ENCODE results near the gene PSMD14.
"Not testable (repeated sequence)": the region's sequence is repeated elsewhere in the genome, so short reads cannot be mapped to it uniquely, and the experiment has no call there.

Gene PSMD14

DNA sequence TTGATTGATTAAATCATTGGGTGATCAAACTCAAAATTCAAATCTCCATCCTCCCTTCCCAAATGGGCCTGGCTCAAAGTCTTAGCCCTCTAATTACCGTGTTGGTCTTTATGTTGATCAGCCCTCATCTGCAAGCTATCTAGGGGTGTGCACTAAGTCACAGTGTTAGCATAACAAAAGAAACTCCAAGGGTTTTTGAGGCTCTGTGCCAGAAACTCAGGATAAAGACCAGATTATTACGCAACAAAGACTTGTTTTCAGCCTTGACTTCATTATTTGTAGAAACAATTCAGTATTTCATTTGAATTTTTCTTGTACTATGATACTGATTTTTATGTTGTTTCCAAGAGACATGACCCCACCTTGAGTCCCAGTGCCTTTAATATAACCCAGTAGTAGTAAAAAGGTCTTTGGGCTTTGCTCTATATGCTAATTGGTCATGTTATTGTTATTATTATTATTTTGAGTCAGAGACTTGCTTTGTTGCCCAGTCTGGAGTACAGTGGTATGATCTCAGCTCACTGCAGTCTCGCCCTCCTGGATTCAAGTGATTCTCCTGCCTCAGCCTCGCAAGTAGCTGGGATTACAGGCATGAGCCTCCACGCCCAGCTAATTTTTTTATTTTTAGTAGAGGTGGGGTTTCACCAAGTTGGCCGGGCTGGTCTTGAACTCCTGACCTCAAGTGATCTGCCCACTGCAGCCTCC, 13.9 kb downstream of the PSMD14 start:
- no peak for DNase-seq (ENCODE audit: low read depth)
- TF ChIP-seq, protein P1, sequence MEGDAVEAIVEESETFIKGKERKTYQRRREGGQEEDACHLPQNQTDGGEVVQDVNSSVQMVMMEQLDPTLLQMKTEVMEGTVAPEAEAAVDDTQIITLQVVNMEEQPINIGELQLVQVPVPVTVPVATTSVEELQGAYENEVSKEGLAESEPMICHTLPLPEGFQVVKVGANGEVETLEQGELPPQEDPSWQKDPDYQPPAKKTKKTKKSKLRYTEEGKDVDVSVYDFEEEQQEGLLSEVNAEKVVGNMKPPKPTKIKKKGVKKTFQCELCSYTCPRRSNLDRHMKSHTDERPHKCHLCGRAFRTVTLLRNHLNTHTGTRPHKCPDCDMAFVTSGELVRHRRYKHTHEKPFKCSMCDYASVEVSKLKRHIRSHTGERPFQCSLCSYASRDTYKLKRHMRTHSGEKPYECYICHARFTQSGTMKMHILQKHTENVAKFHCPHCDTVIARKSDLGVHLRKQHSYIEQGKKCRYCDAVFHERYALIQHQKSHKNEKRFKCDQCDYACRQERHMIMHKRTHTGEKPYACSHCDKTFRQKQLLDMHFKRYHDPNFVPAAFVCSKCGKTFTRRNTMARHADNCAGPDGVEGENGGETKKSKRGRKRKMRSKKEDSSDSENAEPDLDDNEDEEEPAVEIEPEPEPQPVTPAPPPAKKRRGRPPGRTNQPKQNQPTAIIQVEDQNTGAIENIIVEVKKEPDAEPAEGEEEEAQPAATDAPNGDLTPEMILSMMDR (IDR thresholded peaks at IDR 0.05; ENCODE audit: insufficient read depth, low read depth, low read length, missing control alignments) = no peak
- H3K4me3 ChIP-seq (ENCODE audit: low read depth, low read length) = no peak overlapping the region

- no peak overlapping the region for H3K4me3 ChIP-seq (ENCODE audit: low read depth, low read length)
- DNase-seq (ENCODE audit: low read depth) = no peak
- TF ChIP-seq, protein P1 (IDR thresholded peaks at IDR 0.05; ENCODE audit: insufficient read depth, low read depth, low read length, missing control alignments) = no peak
These were observed 16.7 kb downstream of the PSMD14 start for GRCh38 chr2:161324876-161325275.

GRCh38 chr2:161327582-161327981, 19.4 kb downstream of the PSMD14 start:
- H3K4me3 ChIP-seq (ENCODE audit: low read depth, low read length) = no peak overlapping the region
- no peak for DNase-seq (ENCODE audit: low read depth)
- TF ChIP-seq, protein P1 (IDR thresholded peaks at IDR 0.05; ENCODE audit: insufficient read depth, low read depth, low read length, missing control alignments) = no peak

DNA sequence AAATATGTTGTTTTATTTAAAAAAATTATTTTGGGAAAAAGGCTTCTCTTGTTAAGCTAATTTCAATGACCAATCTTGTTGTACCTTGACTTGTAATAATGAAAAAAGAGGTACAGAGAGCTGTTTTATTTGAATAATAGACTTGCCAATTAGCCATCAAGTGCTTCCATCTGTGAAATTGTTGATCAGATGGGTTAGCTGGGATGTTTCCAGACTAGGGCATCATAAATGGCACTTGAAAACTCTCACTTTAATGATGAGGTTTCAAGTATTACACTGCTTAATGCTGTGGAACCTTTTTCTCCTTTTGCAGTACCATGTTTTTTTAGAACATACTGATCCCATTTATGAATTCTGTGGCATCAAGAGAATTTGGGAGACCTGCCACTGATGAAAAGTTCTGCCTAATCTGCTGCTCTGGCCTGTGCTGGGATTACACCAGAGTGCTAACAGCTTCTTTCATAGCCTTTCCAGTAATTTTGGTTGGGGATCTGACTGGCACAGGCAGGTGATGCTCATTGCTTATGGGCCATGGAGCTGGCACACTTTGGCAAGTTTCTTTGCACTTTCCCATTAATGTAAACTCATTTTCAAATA, 24.2 kb downstream of the PSMD14 start:
- no peak for DNase-seq (ENCODE audit: low read depth)
- no peak overlapping the region for H3K4me3 ChIP-seq (ENCODE audit: low read depth, low read length)
- TF ChIP-seq, protein P1 (IDR thresholded peaks at IDR 0.05; ENCODE audit: insufficient read depth, low read depth, low read length, missing control alignments) = no peak

DNA sequence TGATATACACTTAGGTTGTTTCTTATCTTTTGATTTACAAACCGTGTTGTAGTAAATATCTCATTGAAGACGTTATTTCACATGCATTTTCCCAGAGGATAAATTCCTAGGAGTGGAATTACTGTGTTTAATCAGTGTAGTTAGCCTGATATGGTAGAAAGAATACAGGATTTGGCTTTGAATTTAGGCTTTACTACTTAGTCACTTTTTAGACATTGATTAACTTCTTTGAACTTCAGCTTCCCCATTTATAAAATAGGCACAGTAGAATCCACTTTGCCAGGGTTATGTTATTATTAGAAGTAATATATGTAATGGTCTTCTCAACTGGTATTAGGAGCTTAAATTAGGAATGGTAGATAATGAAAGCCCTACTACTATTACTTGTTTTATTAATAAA, 27.4 kb downstream of the PSMD14 start:
- DNase-seq (ENCODE audit: low read depth) = no peak
- H3K4me3 ChIP-seq (ENCODE audit: low read depth, low read length) = no peak overlapping the region
- TF ChIP-seq, protein P1 (IDR thresholded peaks at IDR 0.05; ENCODE audit: insufficient read depth, low read depth, low read length, missing control alignments) = no peak

DNA sequence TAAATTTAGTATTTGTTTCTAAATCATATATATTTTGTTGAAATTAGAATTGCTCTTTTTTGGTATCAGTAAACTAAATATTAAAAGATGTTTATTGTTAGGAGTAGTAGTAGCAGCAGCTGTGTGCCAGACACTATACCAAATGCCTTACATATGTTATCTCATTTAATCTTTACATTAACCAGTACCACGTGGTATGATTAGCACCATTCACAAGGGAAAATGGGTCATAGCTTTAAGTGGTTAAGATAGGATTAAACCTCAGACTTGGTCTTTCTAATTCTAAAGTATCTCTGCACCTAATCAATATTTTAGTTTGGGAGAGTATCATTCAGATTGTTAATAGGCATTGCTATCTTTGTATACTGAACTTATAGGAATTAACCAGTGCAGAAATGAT, 29.0 kb downstream of the PSMD14 start:
- no peak overlapping the region for H3K4me3 ChIP-seq (ENCODE audit: low read depth, low read length)
- no peak for DNase-seq (ENCODE audit: low read depth)
- TF ChIP-seq, protein P1 (IDR thresholded peaks at IDR 0.05; ENCODE audit: insufficient read depth, low read depth, low read length, missing control alignments) = no peak

DNA sequence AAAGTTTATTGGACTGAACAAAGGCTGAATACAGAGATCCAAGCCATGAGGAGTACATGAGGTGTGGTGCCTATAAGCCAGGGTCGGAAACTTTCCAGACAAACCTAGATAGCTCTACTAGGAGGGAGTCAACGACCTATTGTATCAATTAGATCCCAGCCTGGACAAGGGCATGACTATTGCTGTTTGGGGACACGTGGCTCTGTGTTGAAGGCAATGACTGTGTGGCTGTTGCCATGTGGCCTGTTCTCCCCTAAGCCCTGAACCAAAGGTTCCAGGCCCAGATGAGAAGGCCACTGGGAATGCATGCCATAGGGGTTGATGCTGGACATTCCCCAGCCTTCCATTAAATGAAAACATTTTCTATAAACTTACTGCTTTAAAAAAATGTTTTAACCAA, 31.3 kb downstream of the PSMD14 start:
- not testable (repeated sequence) for DNase-seq (ENCODE audit: low read depth); H3K4me3 ChIP-seq (ENCODE audit: low read depth, low read length)

- DNase-seq (ENCODE audit: low read depth); H3K4me3 ChIP-seq (ENCODE audit: low read depth, low read length): not testable (repeated sequence)
These were observed 32.7 kb downstream of the PSMD14 start for GRCh38 chr2:161340930-161341413.

Data from GM12865 (cell line).